GM08714 (cell line): ENCODE measurements around the gene PTDSS2.
"Not testable (repeated sequence)": the region's sequence is repeated elsewhere in the genome, so short reads cannot be mapped to it uniquely, and the experiment has no call there.

Experiments
- H3K4me3 ChIP-seq: fragments of 200-500 bp; sonication (Bioruptor generic); 2 replicates; pipeline ENCODE4 v1.5.1; 2014; ENCODE audit warnings: mild to moderate bottlenecking, low read length, inconsistent platforms
- ZNF274 ChIP-seq: IDR thresholded peaks from 2 replicates; pipeline ENCODE4 v1.6.1; 2012; ENCODE audit warnings: mild to moderate bottlenecking, low read depth, low read length

PTDSS2 gene

GRCh38 chr11:457111-457760 lies 7.2 kb downstream of the PTDSS2 start:
- TF ChIP-seq ZNF274: no peak

GRCh38 chr11:459511-460220 lies 9.6 kb downstream of the PTDSS2 start:
- TF ChIP-seq ZNF274: no peak

More at GRCh38 chr11:457111-457760, 7.2 kb downstream of the PTDSS2 start:
- no peak overlapping the region; the same call in 1 of the 2 replicates for H3K4me3 ChIP-seq

GRCh38 chr11:460331-461199 lies 10.5 kb downstream of the PTDSS2 start:
- TF ChIP-seq ZNF274: no peak

More at GRCh38 chr11:459511-460220, 9.6 kb downstream of the PTDSS2 start:
- H3K4me3 ChIP-seq: no peak overlapping the region

GRCh38 chr11:461626-462025 lies 11.5 kb downstream of the PTDSS2 start:
- no peak for TF ChIP-seq ZNF274
- H3K4me3 ChIP-seq: no peak overlapping the region

More at GRCh38 chr11:460331-461199, 10.5 kb downstream of the PTDSS2 start:
- H3K4me3 ChIP-seq: no peak overlapping the region

GRCh38 chr11:462107-462890 lies 12.2 kb downstream of the PTDSS2 start:
- TF ChIP-seq ZNF274: no peak
- H3K4me3 ChIP-seq: no peak overlapping the region

GRCh38 chr11:464316-464715 lies 14.2 kb downstream of the PTDSS2 start:
- no peak overlapping the region for H3K4me3 ChIP-seq
- TF ChIP-seq ZNF274: no peak

GRCh38 chr11:465896-466530 lies 15.9 kb downstream of the PTDSS2 start:
- no peak for TF ChIP-seq ZNF274
- H3K4me3 ChIP-seq: no peak overlapping the region

- no peak overlapping the region for H3K4me3 ChIP-seq
- no peak for TF ChIP-seq ZNF274
These were observed 18.0 kb downstream of the PTDSS2 start for GRCh38 chr11:468036-468435.

GRCh38 chr11:468493-468892 lies 18.4 kb downstream of the PTDSS2 start:
- TF ChIP-seq ZNF274: no peak
- H3K4me3 ChIP-seq: no peak overlapping the region

- H3K4me3 ChIP-seq: not testable (repeated sequence)
These were observed 19.1 kb downstream of the PTDSS2 start for GRCh38 chr11:469026-469683.

GRCh38 chr11:469684-470560 lies 19.8 kb downstream of the PTDSS2 start:
- no peak for TF ChIP-seq ZNF274
- no peak overlapping the region for H3K4me3 ChIP-seq
